Measurements from ENCODE around the gene PTPRE.

DNA sequence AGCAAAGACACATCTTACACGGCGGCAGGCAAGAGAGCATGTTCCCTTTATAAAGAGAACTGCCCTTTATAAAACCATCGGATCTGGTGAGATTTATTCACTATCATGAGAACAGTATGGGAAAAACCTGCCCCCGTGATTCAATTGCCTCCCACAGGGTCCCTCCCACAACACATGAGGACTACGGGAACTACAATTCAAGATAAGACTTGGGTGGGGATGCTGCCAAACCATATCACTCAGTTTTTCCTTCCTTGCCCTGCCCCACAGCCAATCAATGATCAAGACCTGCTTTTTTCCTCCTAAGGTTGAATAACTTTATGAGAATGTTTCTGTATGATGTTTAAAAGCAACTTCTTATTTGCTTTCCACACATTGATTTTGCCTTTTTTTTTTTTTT, 3.1 kb upstream of the PTPRE start:
- TF ChIP-seq, protein P1, sequence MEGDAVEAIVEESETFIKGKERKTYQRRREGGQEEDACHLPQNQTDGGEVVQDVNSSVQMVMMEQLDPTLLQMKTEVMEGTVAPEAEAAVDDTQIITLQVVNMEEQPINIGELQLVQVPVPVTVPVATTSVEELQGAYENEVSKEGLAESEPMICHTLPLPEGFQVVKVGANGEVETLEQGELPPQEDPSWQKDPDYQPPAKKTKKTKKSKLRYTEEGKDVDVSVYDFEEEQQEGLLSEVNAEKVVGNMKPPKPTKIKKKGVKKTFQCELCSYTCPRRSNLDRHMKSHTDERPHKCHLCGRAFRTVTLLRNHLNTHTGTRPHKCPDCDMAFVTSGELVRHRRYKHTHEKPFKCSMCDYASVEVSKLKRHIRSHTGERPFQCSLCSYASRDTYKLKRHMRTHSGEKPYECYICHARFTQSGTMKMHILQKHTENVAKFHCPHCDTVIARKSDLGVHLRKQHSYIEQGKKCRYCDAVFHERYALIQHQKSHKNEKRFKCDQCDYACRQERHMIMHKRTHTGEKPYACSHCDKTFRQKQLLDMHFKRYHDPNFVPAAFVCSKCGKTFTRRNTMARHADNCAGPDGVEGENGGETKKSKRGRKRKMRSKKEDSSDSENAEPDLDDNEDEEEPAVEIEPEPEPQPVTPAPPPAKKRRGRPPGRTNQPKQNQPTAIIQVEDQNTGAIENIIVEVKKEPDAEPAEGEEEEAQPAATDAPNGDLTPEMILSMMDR (IDR thresholded peaks at IDR 0.05): no peak
- TF ChIP-seq POLR2A (IDR thresholded peaks at IDR 0.05): no peak

Data from right lobe of liver (tissue), 4 donors.